HTERT RPE-1 (cell line): ENCODE measurements around the gene PERP.

Experiments
- in situ Hi-C: fragments of 300-500 bp; cut with MboI; formaldehyde crosslinking; loops from 4 replicates; pipeline ENCODE4 v1.14.3; 2020; ENCODE audit warnings: low sequenced_read_pairs

The PERP gene

GRCh38 chr6:138063726-138064125 lies 43.5 kb downstream of the PERP start:
- in situ Hi-C loops: no loop called here

GRCh38 chr6:138054982-138055381 lies 52.2 kb downstream of the PERP start:
- in situ Hi-C loops: no loop called here

- in situ Hi-C loops: no loop called here
Observed at GRCh38 chr6:138052783-138053182, 54.4 kb downstream of the PERP start.

GRCh38 chr6:138044972-138045371 lies 62.2 kb downstream of the PERP start:
- in situ Hi-C loops: no loop called here

GRCh38 chr6:138044458-138044857 lies 62.8 kb downstream of the PERP start:
- in situ Hi-C loops: no loop called here
